CD14-positive monocyte (primary cell): ENCODE measurements around the gene RIT1. TPM values are rescaled to one million over a fixed set of nuclear protein-coding genes. Genes with fewer than 3 reads are reported as not detected.
A peak's percentile ranks its signal among the peaks of the same experiment; 100 is the strongest.

ENCODE experiments used
- DNase-seq, 3 donors: peaks; one replicate each; pipeline ENCODE4 v3.0.0-alpha.2; 2011 to 2022
- H2AFZ ChIP-seq: 2 replicates; pipeline ENCODE4 v1.6.0; 2012; ENCODE audit warnings: mild to moderate bottlenecking, low read depth, low read length, inconsistent platforms; ENCODE audit not compliant: insufficient read depth, poor library complexity, severe bottlenecking
- H3K27ac ChIP-seq, 2 donors: 1 replicate in 1 of 2; 2 replicates in 1 of 2; pipeline ENCODE4 v1.5.1; 2012 to 2013; ENCODE audit warnings: low read length in 2 of 2, control low read depth in 1 of 2, inconsistent platforms in 1 of 2, low read depth in 1 of 2, mild to moderate bottlenecking in 1 of 2
- H3K27me3 ChIP-seq, 2 donors: one replicate each; pipeline versions ENCODE4 v1.6.0 to v1.6.1; 2011 to 2013; ENCODE audit warnings: low read length in 2 of 2; ENCODE audit not compliant: control insufficient read depth in 2 of 2, insufficient read depth in 2 of 2
- H3K36me3 ChIP-seq, 2 donors: replicated peaks in 1 of 2; 1 replicate in 1 of 2; 2 replicates in 1 of 2; pipeline versions ENCODE4 v1.5.1 to v1.6.1; 2012 to 2013; ENCODE audit warnings: low read length in 2 of 2, control low read depth in 1 of 2, inconsistent platforms in 1 of 2, mild to moderate bottlenecking in 1 of 2; ENCODE audit not compliant: insufficient read depth in 2 of 2, control insufficient read depth in 1 of 2
- H3K4me1 ChIP-seq, 2 donors: 1 replicate in 1 of 2; 2 replicates in 1 of 2; pipeline versions ENCODE4 v1.5.1 to v1.6.1; 2012 to 2013; ENCODE audit warnings: low read length in 2 of 2, control low read depth in 1 of 2, inconsistent platforms in 1 of 2, mild to moderate bottlenecking in 1 of 2, moderate library complexity in 1 of 2; ENCODE audit not compliant: insufficient read depth in 2 of 2, control insufficient read depth in 1 of 2
- H3K4me2 ChIP-seq: replicated peaks from 2 replicates; pipeline ENCODE3; 2012; ENCODE audit warnings: low read length, moderate library complexity, mild to moderate bottlenecking; ENCODE audit not compliant: poor library complexity, severe bottlenecking; ENCODE audit errors: extremely low read depth
- H3K4me3 ChIP-seq, 3 experiments: fragments of 200-600 bp in 1 of 3; sonication (generic) in 1 of 3; replicated peaks in 1 of 3; 1 replicate in 2 of 3; 2 replicates in 1 of 3; pipeline ENCODE4 v1.5.1; 2011 to 2013; ENCODE audit warnings: low read length in 3 of 3, mild to moderate bottlenecking in 3 of 3, control low read depth in 2 of 3, low read depth in 2 of 3, inconsistent platforms in 1 of 3, moderate library complexity in 1 of 3
- H3K79me2 ChIP-seq: 2 replicates; pipeline ENCODE4 v1.6.0; 2012; ENCODE audit warnings: mild to moderate bottlenecking, control low read depth, inconsistent platforms, low read length, moderate library complexity; ENCODE audit not compliant: insufficient read depth
- H3K9ac ChIP-seq: 2 replicates; pipeline ENCODE4 v1.6.0; 2017; ENCODE audit warnings: low read length, mild to moderate bottlenecking; ENCODE audit not compliant: insufficient read depth, poor library complexity, severe bottlenecking
- H3K9me3 ChIP-seq, 2 donors: replicated peaks in 1 of 2; 1 replicate in 1 of 2; 2 replicates in 1 of 2; pipeline versions ENCODE4 v1.5.1 to v1.6.1; 2012 to 2013; ENCODE audit warnings: low read length in 2 of 2, control low read depth in 1 of 2; ENCODE audit not compliant: control insufficient read depth in 1 of 2, insufficient read depth in 1 of 2
- H4K20me1 ChIP-seq: 2 replicates; pipeline ENCODE4 v1.6.0; 2012; ENCODE audit warnings: mild to moderate bottlenecking, low read length, control low read depth, moderate library complexity; ENCODE audit not compliant: insufficient read depth
- H3K27ac Mint-ChIP-seq, 7 donors: one replicate each; pipeline ENCODE4 v1.8.0; 2020; ENCODE audit warnings: mild to moderate bottlenecking in 7 of 7, mixed read lengths in 7 of 7, moderate library complexity in 6 of 7, inconsistent platforms in 2 of 7
- H3K27me3 Mint-ChIP-seq, 3 donors: one replicate each; pipeline ENCODE4 v1.8.0; 2021 to 2022; ENCODE audit warnings: low read depth in 3 of 3, mild to moderate bottlenecking in 3 of 3, mixed read lengths in 3 of 3, moderate library complexity in 3 of 3, inconsistent platforms in 1 of 3
- H3K36me3 Mint-ChIP-seq, 2 donors: one replicate each; pipeline ENCODE4 v1.8.0; 2020; ENCODE audit warnings: mixed read lengths in 2 of 2, inconsistent platforms in 1 of 2, mild to moderate bottlenecking in 1 of 2
- H3K4me1 Mint-ChIP-seq: one replicate; pipeline ENCODE4 v1.8.0; 2020; ENCODE audit warnings: mild to moderate bottlenecking, mixed read lengths
- H3K4me3 Mint-ChIP-seq, 2 donors: one replicate each; pipeline ENCODE4 v1.8.0; 2020; ENCODE audit warnings: mild to moderate bottlenecking in 2 of 2, mixed read lengths in 2 of 2, moderate library complexity in 1 of 2
- H3K9me3 Mint-ChIP-seq, 7 donors: one replicate each; pipeline ENCODE4 v1.8.0; 2020 to 2022; ENCODE audit warnings: mixed read lengths in 7 of 7, mild to moderate bottlenecking in 6 of 7, moderate library complexity in 6 of 7, inconsistent platforms in 2 of 7
- CTCF ChIP-seq: fragments of 200-600 bp; IDR thresholded peaks from one replicate; pipeline ENCODE4 v1.8.0; 2022; ENCODE audit warnings: antibody characterized with exemption, mild to moderate bottlenecking
- WGBS: methylation state at CpG from one replicate; pipeline ENCODE4 v1.1.5; 2013; ENCODE audit warnings: missing lambda C conversion rate; ENCODE audit not compliant: insufficient coverage; 5-methylcytosine and 5-hydroxymethylcytosine counted together
- intact Hi-C, 2 donors: fragments of 100-400 bp; cut with micrococcal nuclease; formaldehyde crosslinking; loops; one replicate each; pipeline versions ENCODE4 v1.15.0 to v1.15.1; 2023
- polyA plus RNA-seq, 3 donors: library from polyadenylated mRNA; depleted of rRNA in 1 of 3; unstranded in 2 of 3; stranded (reverse) in 1 of 3; fragments of 300-500 nt in 2 of 3; fragments of >200 nt in 1 of 3; fragmentation: Illumina TruSeq in 2 of 3; gene quantifications; 1 replicate in 2 of 3; 2 replicates in 1 of 3; pipeline ENCODE4 v1.2.3, GENCODE V29; 2012 to 2021

RIT1 gene
- polyA plus RNA-seq, 3 donors = 57.2 to 76.8 (median 69.6) TPM

DNA sequence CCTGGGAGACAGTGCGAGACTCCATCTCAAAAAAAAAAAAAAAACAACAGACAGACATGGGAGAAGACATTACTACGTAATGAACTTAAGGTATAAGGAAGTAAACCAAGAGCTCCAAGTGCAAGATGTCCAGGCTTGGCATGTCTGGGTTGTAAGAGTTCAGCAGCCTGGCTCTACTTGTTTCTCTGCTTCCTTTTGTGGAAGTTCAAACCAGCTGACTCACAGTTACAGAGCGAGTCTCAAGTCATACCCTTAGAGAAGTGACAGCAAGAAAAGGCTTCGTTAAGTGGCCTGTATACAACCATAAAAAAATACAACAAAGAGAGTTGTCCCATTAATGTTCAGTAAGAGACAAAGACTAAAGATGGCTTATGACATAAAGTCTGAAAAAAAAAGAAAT lies 1.3 kb downstream of the RIT1 start:
- Histone ChIP-seq H3K9ac (peak overlapping the region; percentile 83), H3K9me3 (no peaks in the 10 kb centered on the region), H4K20me1 (peaks cover 39% of the 10 kb centered on the region), H3K4me3 (peak overlapping the region; percentile 89 to 99 (median 95)), H3K79me2 (peaks cover 50% of the 10 kb centered on the region), H3K27me3 (no peaks in the 10 kb centered on the region), H3K4me1 (peaks cover 24 to 27% of the 10 kb centered on the region in 2 donors), H3K27ac (peak overlapping the region; percentile 95 to 96), H2AFZ (no peak overlapping the region), H3K36me3 (peaks cover 54 to 77% of the 10 kb centered on the region in 2 donors), H3K4me2 (peak overlapping the region; percentile 99)
- 0% methylated on average over 2 of the region's 4 CpGs for WGBS
- Mint-ChIP-seq H3K9me3 (no peaks in the 10 kb centered on the region), H3K4me1 (peaks cover 21% of the 10 kb centered on the region), H3K27ac (peak overlapping the region; percentile 95 to 99 (median 98)), H3K27me3 (no peaks in the 10 kb centered on the region), H3K36me3 (peaks cover 48 to 74% of the 10 kb centered on the region in 2 donors), H3K4me3 (peak overlapping the region; percentile 94 to 96)
- intact Hi-C loops = loop anchor here in 1 of 2 donors (2.0 kb wide), 1 partner anchor 51 kb away; the partner anchor contains the start of gene SYT11
- no peak for TF ChIP-seq CTCF
- peak; percentile 88 to 96 (median 95) for DNase-seq

- WGBS = 100% methylated on average over 8 of the region's 12 CpGs
These were observed 6.9 kb downstream of the RIT1 start for GRCh38 chr1:155904261-155904660.

More at GRCh38 chr1:155904261-155904660, 6.9 kb downstream of the RIT1 start:
- Histone ChIP-seq H2AFZ (no peak overlapping the region), H3K79me2 (peaks cover 41% of the 10 kb centered on the region), H3K4me2 (no peak overlapping the region), H3K4me1 (peaks cover 2 to 3% of the 10 kb centered on the region in 2 donors), H4K20me1 (peaks cover 81% of the 10 kb centered on the region), H3K27me3 (no peaks in the 10 kb centered on the region), H3K9me3 (no peaks in the 10 kb centered on the region), H3K9ac (no peak overlapping the region), H3K4me3 (no peak overlapping the region), H3K36me3 (peaks cover 80 to 96% of the 10 kb centered on the region in 2 donors), H3K27ac (no peak overlapping the region)
- Mint-ChIP-seq H3K9me3 (no peaks in the 10 kb centered on the region), H3K27ac (no peak overlapping the region), H3K4me1 (no peaks in the 10 kb centered on the region), H3K27me3 (no peaks in the 10 kb centered on the region), H3K36me3 (peaks cover 67 to 96% of the 10 kb centered on the region in 2 donors), H3K4me3 (no peak overlapping the region)
- DNase-seq = no peak
- no peak for TF ChIP-seq CTCF
- intact Hi-C loops = no loop called here
